A549 (cell line): ENCODE measurements around the gene IL10.

Experiments used
- CBX8 ChIP-seq: fragments of 200-600 bp; sonication (generic); IDR thresholded peaks from 2 replicates; pipeline ENCODE4 v1.6.1; 2016
- KDM5A ChIP-seq: fragments of 200-600 bp; sonication (generic); IDR thresholded peaks from 2 replicates; pipeline ENCODE4 v1.6.1; 2016; ENCODE audit warnings: antibody characterized with exemption, mild to moderate bottlenecking
- POLR2A ChIP-seq: IDR thresholded peaks from 2 replicates; pipeline ENCODE4 v1.6.1; 2012; ENCODE audit warnings: mild to moderate bottlenecking, low read length
- RARB ChIP-seq: fragments of 250-450 bp; sonication (Bioruptor Pico); IDR thresholded peaks from 2 replicates; pipeline ENCODE4 v1.8.0; 2021; ENCODE audit warnings: mild to moderate bottlenecking, moderate library complexity
- ZFP36 ChIP-seq: fragments of 450-650 bp; IDR thresholded peaks from 2 replicates; pipeline ENCODE4 v1.6.1; 2014; ENCODE audit warnings: borderline replicate concordance; ENCODE audit not compliant: partially characterized antibody
- ZSCAN20 ChIP-seq: fragments of 250-450 bp; sonication (Bioruptor Pico); IDR thresholded peaks from 2 replicates; pipeline ENCODE4 v1.8.0; 2022; ENCODE audit warnings: mild to moderate bottlenecking, moderate library complexity
- TF ChIP-seq, protein P1 (sequence below): fragments of 150-350 bp; IDR thresholded peaks from 2 replicates; pipeline ENCODE4 v1.6.1; 2014; ENCODE audit warnings: low read depth, mild to moderate bottlenecking, low read length
- TF ChIP-seq, protein P2 (sequence below): fragments of >200 bp; sonication (Bioruptor Twin); formaldehyde crosslinking; IDR thresholded peaks from 3 replicates; pipeline ENCODE4 v1.5.1; 2016
- TF ChIP-seq, protein P3 (sequence below): fragments of 200-600 bp; sonication (generic); IDR thresholded peaks from 2 replicates; pipeline ENCODE4 v1.6.1; 2016; ENCODE audit warnings: antibody characterized with exemption, mild to moderate bottlenecking, moderate library complexity
- TF ChIP-seq, protein P4 (sequence below): IDR thresholded peaks from 2 replicates; pipeline ENCODE4 v1.6.1; 2012

DNA sequence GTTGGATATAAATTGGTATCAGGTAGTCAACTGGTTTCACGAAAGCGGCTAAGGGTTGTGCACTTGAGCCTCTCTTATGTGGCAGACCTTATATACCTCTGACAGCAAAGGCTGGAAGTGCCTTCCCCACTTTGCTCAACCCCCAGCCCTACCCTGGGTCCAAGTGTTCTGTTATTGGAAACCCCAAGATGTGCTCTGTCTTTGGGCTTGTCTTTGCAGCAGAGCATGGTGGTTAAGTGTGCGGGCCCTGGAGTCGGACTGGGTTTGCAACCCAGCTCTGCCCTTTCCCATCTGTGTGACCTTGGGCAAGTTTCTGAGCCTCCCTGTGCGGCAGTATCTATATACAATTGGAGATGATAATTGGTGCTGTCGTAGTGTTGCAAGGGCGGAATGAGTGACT, 11.2 kb upstream of the IL10 start:
- TF ChIP-seq POLR2A (no peak), ZFP36 (no peak), ZSCAN20 (CRISPR knock-in tag) (no peak), CBX8 (no peak), KDM5A (no peak), RARB (no peak)
- TF ChIP-seq, protein P1, sequence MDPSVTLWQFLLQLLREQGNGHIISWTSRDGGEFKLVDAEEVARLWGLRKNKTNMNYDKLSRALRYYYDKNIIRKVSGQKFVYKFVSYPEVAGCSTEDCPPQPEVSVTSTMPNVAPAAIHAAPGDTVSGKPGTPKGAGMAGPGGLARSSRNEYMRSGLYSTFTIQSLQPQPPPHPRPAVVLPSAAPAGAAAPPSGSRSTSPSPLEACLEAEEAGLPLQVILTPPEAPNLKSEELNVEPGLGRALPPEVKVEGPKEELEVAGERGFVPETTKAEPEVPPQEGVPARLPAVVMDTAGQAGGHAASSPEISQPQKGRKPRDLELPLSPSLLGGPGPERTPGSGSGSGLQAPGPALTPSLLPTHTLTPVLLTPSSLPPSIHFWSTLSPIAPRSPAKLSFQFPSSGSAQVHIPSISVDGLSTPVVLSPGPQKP = no peak
- TF ChIP-seq, protein P2, sequence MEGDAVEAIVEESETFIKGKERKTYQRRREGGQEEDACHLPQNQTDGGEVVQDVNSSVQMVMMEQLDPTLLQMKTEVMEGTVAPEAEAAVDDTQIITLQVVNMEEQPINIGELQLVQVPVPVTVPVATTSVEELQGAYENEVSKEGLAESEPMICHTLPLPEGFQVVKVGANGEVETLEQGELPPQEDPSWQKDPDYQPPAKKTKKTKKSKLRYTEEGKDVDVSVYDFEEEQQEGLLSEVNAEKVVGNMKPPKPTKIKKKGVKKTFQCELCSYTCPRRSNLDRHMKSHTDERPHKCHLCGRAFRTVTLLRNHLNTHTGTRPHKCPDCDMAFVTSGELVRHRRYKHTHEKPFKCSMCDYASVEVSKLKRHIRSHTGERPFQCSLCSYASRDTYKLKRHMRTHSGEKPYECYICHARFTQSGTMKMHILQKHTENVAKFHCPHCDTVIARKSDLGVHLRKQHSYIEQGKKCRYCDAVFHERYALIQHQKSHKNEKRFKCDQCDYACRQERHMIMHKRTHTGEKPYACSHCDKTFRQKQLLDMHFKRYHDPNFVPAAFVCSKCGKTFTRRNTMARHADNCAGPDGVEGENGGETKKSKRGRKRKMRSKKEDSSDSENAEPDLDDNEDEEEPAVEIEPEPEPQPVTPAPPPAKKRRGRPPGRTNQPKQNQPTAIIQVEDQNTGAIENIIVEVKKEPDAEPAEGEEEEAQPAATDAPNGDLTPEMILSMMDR = no peak
- TF ChIP-seq, protein P3, sequence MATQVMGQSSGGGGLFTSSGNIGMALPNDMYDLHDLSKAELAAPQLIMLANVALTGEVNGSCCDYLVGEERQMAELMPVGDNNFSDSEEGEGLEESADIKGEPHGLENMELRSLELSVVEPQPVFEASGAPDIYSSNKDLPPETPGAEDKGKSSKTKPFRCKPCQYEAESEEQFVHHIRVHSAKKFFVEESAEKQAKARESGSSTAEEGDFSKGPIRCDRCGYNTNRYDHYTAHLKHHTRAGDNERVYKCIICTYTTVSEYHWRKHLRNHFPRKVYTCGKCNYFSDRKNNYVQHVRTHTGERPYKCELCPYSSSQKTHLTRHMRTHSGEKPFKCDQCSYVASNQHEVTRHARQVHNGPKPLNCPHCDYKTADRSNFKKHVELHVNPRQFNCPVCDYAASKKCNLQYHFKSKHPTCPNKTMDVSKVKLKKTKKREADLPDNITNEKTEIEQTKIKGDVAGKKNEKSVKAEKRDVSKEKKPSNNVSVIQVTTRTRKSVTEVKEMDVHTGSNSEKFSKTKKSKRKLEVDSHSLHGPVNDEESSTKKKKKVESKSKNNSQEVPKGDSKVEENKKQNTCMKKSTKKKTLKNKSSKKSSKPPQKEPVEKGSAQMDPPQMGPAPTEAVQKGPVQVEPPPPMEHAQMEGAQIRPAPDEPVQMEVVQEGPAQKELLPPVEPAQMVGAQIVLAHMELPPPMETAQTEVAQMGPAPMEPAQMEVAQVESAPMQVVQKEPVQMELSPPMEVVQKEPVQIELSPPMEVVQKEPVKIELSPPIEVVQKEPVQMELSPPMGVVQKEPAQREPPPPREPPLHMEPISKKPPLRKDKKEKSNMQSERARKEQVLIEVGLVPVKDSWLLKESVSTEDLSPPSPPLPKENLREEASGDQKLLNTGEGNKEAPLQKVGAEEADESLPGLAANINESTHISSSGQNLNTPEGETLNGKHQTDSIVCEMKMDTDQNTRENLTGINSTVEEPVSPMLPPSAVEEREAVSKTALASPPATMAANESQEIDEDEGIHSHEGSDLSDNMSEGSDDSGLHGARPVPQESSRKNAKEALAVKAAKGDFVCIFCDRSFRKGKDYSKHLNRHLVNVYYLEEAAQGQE = no peak
- TF ChIP-seq, protein P4, sequence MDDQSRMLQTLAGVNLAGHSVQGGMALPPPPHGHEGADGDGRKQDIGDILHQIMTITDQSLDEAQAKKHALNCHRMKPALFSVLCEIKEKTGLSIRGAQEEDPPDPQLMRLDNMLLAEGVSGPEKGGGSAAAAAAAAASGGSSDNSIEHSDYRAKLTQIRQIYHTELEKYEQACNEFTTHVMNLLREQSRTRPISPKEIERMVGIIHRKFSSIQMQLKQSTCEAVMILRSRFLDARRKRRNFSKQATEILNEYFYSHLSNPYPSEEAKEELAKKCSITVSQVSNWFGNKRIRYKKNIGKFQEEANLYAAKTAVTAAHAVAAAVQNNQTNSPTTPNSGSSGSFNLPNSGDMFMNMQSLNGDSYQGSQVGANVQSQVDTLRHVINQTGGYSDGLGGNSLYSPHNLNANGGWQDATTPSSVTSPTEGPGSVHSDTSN = no peak
